GM18867 (cell line): ENCODE results near the gene HADHA.
A peak's percentile ranks its signal among the peaks of the same experiment; 100 is the strongest.

Source experiments
- ATAC-seq: cut with Tn5 transposase; IDR thresholded peaks from one replicate; pipeline ENCODE4 v1.9.1; 2021; ENCODE audit warnings: mild to moderate bottlenecking, moderate library complexity; ENCODE audit not compliant: unreplicated experiment

Gene HADHA

DNA sequence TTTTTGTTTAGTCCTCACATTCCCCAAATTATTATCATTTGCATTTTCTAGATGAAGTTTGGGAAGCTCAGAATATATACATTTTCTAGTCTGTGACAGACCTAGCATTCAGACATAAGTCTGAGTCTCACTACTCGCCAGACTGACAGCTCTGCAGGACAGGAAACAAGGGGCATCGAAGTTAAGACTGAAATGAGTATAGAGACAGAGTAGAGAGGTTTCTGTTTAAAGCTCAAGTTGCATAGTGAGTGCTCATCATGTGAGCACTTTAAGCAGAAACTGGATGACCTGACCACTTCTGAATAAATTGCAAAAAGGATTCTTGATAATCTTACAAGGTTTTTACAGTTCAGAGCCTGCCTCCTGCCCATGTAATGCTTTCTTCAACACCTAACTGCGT, 1.4 kb upstream of the HADHA start:
- ATAC-seq = peak; percentile 53

DNA sequence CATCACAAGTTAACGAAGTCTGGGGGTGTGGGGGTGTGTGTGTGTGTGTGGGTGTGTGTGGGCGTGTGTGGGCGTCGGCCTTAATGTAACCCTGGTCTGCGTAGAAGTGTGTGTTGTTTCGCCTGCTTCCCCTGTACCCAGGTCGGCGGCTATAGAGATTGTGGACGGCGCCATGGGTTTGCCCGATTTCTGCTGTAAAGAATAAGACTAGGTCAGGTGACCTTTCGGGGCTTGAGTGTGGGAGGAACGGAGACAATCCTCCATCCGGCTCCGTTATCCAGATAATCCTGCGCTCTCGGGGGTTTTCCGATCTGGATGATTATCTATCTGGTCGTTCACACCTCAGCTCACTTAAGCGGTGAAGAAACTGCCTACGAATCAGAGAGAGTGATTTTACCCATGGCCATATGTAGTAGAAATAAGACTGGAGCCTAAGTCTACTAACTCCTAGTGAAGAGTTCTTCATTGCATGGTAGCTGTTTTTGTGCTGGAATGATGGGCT, 850 bp upstream of the HADHA start:
- ATAC-seq = peak; percentile 16

DNA sequence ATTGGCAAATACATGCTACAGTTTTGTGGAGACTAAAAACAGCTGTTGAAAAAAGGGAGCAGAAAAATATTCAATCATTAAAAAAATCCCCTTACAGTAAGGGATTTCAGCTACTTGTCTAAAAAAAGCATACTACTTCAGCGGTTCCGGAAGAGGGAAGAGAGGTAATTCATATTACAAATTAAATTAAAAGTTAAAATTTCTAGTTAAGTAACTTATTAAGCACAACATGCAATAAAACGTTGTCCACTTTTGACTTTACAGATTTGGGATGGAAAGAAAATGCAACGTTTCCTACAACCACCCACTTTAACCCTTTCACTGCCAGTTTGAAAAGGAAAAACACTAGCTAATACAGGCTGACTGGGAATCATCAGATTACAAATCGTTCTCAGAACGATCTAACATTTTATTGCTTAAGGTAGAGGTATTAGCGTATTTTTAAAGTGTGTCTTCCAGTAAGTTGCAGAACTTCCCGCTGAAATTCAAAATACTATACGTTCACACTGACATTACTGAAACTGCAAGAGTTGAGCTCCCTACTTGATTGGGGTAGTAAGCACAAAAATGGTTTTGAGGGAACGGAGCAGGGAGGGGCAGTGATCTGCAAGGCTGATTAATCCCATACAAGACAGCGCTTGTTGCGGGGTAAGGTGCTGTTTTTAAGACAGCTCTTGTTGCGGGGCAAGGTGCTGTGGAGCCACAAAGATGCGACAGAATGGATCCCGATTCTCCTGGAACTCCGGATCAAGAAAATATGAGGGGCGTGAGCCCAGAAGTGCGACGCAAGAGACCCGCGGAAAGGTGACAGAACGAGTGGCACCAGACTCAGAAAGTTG, 743 bp downstream of the HADHA start:
- no peak for ATAC-seq

DNA sequence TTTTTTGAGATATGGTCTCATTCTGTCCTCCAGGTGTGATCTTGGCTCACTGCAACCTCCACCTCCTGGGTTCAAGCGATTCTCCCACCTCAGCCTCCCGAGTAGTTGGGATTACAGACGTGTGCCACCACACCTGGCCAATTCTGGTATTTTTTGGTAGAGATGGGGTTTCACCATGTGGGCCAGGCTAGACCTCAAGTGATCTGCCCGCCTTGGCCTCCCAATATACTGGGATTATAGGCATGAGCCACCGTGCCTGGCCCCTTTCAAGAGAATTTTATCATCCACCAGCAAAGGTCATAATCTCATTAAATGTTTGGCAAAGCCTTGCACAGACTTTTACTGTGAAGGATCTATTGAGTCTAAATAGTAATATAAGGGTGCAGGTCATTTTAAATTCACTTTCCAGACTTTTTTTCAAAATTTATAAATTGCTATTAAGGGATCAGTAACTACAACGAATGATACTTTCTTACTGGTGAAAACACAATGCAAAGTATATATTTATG, 2.5 kb downstream of the HADHA start:
- ATAC-seq = no peak

DNA sequence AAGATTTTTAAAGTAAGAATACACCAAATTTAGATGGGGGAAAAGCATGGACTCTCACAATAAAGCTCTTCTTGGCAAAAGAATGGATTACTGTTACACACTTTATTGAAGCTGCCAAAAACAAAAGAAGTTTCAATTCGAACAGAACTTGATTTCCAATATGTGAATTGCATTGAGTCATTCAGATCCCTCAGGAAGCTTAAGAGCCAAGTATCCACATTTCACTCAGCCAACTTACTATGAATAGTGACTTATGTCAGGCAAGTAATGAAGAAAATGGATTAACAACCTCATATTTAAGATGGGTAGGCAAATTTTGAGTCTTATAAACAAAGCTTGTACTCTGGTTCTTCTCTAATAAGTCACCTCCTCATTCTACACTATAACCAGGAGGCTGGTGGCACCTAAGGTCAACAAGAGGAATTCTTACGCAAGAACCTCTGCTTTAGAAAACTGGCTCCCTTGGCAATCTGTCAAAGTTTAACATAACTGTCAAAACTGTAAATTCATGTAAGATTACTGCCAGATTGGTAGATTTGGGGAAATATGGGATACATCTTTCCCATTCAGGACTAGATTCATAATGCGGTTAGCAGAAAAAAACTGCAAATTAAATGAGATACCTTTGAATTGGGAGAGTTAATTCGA, 6.0 kb downstream of the HADHA start:
- ATAC-seq = no peak

DNA sequence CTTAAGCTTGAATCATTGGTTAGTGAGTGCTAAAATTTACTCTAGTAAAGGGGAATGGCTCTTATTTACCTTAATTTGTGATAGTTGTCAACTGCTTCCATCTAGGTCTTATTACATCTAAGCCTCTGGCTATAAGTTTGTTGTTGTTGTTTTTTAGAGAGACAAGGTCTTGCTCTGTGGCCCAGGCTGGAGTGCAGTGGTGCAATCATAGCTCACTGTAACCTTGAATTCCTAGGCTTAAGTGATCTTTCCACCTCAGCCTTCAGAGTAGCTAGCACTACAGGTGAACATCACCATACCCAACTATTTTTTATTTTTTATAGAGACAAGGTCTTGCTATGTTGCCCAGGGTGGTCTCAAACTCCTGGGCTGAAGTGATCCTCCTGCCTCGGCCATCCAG, 6.6 kb downstream of the HADHA start:
- no peak for ATAC-seq

DNA sequence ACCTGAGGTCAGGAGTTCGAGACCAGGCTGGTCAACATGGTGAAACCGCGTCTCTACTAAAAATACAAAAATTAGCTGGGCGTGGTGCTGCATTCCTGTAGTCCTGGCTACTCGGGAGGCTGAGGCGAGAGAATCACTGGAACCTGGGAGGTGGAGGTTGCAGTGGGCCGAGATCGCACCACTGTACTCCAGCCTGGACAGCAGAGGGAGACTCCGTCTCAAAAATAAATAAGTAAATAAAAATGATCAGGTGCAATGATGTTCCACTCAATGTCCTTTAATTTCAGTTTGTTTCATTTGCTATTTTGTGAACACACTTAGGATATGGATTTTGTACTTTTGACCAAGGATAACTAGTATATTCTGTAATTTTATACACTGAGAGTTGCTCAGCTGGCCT, 9.3 kb downstream of the HADHA start:
- no peak for ATAC-seq

DNA sequence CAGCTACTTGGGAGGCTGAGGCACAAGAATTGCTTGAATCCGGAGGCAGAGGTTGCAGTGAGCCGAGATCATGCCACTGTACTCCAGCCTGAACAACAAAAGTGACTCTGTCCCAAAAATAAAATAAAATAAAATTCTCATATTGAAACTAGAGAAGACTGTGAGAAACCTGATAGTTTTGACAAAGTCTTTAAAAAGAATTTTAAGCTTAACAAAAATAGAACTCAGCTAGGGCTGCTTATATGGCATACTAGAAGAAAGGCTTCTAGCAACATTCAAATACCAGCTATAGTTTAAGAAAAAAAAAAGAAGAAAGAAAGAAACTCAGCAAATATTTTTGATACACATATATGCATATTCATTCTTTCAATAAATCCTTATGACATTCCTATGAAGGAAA, 13.6 kb downstream of the HADHA start:
- ATAC-seq = no peak

DNA sequence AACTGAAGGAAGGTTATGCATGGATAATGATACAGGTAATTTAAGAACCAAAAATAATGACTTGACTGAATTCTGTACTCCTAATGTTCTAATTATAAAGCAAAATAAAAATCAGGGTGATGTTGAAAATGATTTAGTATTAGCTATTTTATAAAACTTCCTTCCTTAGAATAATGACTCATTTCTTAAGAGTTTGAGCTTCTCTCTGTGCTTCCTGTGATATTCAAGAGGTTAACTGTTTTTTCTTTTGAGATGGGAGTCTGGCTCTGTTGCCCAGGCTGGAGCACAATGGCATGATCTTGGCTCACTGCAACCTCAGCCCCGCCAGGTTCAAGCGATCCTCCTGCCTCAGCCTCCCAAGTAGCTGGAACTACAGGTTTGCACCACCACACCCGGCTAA, 14.8 kb downstream of the HADHA start:
- ATAC-seq = no peak

DNA sequence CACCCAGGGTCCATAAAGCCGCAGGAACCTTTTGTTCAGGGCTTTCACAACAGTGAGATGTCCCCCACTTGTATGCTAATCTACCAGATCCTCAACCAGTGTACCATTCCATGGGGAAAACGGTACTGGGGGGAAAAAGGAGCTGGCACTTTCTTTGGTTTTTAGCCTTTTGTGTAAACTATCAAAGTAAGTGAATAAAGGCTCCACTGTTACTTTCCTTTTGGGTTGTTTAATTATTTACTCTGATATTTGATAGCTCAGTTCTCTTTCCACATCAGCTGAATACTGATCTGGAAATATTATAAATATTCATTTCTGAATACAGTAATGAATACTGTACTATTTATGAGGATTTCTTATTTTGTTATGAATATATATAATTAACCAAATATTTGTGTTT, 20.3 kb downstream of the HADHA start:
- no peak for ATAC-seq

DNA sequence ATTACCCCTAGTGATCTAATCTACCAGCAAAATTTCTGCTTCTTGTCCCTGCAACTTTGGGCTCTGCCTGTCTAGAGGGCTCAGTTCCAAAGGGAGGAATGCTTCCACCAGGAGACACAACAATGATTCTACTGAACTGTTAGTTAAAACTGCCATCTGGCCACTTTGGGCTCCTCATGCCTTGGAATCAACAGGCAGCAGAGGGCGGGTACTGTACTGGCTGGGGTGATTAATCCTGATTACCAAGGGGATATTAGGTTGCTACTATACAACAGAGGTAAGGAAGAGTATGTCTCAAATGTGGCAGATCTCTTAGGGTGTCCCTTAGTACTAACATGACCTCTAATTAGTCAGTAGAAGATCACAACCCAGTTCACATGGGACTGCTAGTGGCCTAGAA, 21.4 kb downstream of the HADHA start:
- no peak for ATAC-seq

DNA sequence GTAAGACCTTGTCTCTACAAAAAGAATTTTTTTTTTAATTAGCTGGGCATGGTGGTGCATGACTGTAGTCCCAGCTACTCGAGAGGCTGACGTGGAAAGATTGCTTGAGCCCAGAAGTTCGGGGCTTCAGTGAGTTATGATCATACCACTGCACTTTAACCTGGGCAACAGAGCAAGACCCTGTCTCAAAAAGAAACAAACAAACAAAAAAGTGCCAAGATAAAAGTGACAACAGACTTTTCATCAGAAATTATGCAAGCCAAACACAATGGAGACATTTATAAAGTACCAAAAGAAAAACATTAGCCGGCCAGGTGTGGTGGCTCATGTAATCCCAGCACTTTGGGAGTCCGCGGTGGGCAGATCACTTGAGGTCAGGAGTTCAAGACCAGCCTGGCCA, 26.7 kb downstream of the HADHA start:
- no peak for ATAC-seq

DNA sequence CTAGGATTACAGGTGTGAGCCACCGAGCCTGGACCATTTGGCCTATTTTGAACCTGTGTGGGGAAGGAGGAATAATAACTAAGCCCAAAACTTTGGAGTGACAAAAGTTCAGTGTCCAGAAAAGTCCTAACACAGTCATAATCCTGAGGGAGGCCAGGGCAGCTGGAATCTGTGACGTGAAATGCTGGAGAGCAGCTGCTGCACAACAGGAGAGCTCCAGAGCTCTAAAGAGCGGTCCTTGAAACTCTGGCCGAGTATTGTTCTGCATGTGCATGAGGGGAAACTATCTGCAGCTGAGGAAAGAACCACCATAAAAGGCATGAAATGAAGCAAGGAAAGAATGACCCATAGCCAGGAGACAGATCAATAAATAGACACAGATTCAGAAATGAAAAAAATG, 27.8 kb downstream of the HADHA start:
- no peak for ATAC-seq

DNA sequence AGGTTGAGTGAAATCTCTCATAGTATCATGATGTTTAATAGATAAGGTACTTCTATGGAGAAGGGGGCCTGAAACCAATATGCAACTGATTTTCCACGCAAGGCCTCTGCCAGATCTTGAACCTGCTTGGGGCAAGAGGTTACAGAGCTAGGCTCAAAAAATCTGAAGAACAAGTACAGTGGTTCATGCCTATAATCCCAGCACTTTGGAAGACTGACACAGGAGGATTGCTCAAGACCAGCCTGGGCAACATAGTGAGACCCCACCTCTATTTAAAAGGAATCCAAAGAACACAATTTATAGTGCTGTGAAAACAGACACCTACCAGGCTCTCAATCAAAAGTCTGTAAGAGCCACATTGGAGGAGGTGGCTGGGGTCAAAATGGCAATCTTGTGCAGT, 28.6 kb downstream of the HADHA start:
- ATAC-seq = no peak

DNA sequence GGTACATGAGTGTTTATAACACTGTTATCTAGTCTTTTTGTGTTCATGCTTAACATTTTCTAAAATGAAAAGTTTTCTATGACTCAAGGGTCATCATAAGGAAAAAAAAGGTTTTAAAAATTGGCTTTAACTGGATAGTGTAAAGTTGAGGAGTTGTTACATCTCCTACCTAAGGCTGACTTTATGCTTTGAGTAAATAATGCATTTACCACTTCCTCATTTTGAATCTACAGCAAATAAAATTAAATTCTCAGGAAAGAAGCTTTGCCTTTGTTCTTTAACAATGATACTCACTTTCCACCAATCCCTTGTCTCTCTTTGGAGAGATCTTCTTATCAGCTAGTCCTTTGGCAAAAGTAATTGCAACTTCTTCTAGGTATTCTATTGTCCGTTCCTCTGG, 29.7 kb downstream of the HADHA start:
- ATAC-seq = no peak

DNA sequence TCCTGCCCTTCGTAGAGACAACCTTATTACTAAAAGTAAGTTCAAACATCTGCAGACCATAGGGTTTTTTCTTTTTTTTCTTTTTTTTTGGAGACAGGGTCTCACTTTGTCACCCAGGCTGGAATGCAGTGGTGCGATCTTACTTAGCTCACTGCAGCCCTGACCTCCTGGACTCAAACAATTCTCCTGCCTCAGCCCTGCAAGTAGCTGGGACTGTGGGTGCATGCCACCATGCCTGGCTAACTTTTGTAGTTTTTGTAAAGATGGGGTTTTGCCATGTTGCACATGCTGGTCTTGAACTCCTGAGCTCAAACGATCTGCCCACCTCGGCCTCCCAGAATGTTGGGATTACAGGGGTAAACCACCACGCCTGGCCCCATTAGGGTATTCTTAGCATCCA, 32.4 kb downstream of the HADHA start:
- no peak for ATAC-seq

DNA sequence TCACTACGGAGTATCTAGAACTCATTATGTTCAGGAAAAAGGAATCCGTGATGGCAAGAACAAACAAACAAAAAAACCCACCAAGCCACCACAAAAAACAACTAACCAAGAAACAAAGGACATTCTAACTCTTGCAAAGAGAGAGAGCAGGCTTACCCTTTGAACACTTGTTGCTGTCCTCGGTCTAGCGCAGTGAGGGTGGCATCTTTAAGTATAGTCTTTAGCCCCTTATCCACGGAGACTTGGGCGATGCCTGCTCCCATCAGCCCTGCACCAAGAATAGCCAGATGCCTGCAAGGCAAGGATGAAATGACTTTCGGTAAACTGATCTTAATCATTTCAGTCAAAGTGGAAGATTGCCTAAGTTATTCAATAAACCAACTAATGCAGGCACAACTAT, 40.5 kb downstream of the HADHA start:
- no peak for ATAC-seq

DNA sequence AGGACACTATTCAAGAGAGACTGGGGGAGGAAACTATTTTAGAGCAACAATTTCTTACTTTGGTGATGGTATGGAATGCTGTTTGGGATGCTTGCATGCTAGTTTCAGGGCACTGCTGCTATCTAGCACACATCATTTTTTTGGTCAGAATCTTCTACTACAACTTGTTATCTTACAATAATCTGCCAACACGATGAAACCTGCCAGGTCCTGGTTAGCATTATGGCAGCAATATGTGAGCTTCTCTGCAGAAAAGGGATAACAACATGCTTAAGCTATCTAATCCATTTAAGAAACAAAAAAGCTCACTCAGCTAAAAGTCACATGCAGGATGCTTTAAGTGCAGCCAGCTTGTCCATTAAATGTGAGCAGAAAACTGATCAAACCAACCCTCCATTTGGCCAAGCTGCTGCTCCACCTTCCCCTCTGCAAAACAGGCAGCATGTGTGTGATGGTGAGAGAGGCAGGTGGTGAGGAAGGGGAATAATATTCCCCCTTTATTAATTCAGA, 41.4 kb downstream of the HADHA start:
- no peak for ATAC-seq

DNA sequence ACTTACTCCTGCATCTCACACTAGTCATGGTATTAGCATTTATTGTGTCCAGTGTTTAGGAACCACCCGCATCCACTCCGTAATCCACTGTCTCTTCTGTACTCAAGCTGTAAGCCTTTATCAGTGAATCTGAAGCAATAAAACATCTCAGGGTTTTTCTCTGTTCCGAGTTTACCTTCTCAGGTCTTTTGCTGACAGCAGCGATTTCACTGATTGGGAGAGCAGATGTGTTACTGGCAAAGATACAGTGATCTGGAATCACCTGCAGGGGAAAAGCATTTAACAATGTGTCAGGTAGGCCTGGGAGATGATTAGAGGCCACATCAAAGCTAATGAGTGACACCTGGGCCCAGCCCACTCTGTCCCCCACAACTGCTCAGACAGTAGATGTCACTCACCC, 46.9 kb downstream of the HADHA start:
- no peak for ATAC-seq

DNA sequence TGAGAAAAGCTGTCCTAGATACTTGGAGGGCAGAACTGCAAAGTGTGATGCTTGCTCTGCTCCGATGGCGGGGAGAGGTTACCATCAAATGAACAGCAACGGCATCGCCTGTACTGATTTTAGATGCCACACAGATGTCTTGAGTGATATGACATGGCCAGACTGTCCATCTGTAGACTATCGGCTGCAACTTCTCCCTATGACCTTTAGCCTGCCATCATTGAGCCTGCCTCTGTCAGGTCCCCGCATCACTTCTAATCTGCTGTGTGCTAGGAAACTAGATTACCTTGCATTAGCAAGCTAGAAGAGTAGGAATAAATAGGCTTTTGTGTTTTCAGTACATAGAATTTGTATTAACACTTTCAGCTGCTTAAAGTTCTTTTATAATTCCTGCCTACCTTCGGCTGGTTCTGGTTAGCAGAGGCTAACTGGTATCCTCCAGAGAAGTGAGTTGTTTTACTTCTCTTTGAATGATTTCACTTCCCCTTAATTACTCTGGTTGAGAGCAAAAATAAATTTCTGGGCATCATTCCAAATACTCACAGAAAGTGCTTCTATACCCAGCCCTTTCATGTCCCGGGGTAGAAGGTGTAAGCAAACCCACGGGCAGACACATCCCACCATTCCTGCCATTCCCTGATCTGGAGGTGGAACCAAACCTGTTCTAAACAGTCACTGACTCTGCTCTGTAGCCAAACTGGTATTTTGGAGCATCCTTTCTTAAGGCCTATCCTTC, 47.6 kb downstream of the HADHA start:
- peak; percentile 60 for ATAC-seq
